ENCODE data around the gene SLC26A5. TPM values are rescaled to one million over a fixed set of nuclear protein-coding genes. Genes with fewer than 3 reads are reported as not detected.

SLC26A5 gene
- total and polyA plus RNA-seq, 12 donors = not detected

- ATAC-seq (no peak), DNase-seq (no peak)
- Histone ChIP-seq H3K4me3 (no peak overlapping the region), H3K4me1 (no peaks in the 10 kb centered on the region), H3K27me3 (peaks cover 0 to 2% (median 0%) of the 10 kb centered on the region in 7 donors), H3K27ac (no peak overlapping the region), H3K36me3 (no peaks in the 10 kb centered on the region), H3K9me3 (no peaks in the 10 kb centered on the region)
- whole genome bisulfite sequencing, 2 donors = 93 to 96% methylated on average over 5 of the region's 5 CpGs
- TF ChIP-seq CTCF (IDR thresholded peaks at IDR 0.05) = no peak
- intact Hi-C loops (cut with DNase I) = no loop called here
Observed at GRCh38 chr7:103391150-103391549, 54.9 kb downstream of the SLC26A5 start.

GRCh38 chr7:103389263-103389662 is 56.7 kb downstream of the SLC26A5 start:
- no peak for TF ChIP-seq CTCF (IDR thresholded peaks at IDR 0.05)
- intact Hi-C loops (cut with DNase I) = no loop called here
- peaks cover 0 to 7% (median 0%) of the 10 kb centered on the region in 7 donors for H3K27me3 ChIP-seq
- WGBS, 2 donors = 75 to 90% methylated on average over 3 of the region's 3 CpGs
- H3K36me3 ChIP-seq = no peaks in the 10 kb centered on the region
- H3K9me3 ChIP-seq = no peaks in the 10 kb centered on the region
- no peak overlapping the region for H3K27ac ChIP-seq
- no peak for ATAC-seq
- no peaks in the 10 kb centered on the region for H3K4me1 ChIP-seq
- H3K4me3 ChIP-seq = no peak overlapping the region
- DNase-seq = no peak

- H3K36me3 ChIP-seq = no peaks in the 10 kb centered on the region
- WGBS, 2 donors = 51 to 55% methylated on average over 4 of the region's 4 CpGs
- intact Hi-C loops (cut with DNase I) = no loop called here
- H3K27ac ChIP-seq = no peak overlapping the region
- H3K4me1 ChIP-seq = no peaks in the 10 kb centered on the region
- DNase-seq (no peak), ATAC-seq (no peak)
- TF ChIP-seq CTCF (IDR thresholded peaks at IDR 0.05) = no peak
- H3K9me3 ChIP-seq = no peaks in the 10 kb centered on the region
- H3K4me3 ChIP-seq = no peak overlapping the region
- H3K27me3 ChIP-seq = peaks cover 0 to 7% (median 0%) of the 10 kb centered on the region in 7 donors
Observed at GRCh38 chr7:103388469-103389140, 57.4 kb downstream of the SLC26A5 start.

- ATAC-seq = no peak
- 73 to 75% methylated on average over 1 of the region's 1 CpG for WGBS, 2 donors
- Histone ChIP-seq H3K27me3 (peaks cover 0 to 7% (median 0%) of the 10 kb centered on the region in 7 donors), H3K9me3 (no peaks in the 10 kb centered on the region), H3K36me3 (no peaks in the 10 kb centered on the region), H3K27ac (no peak overlapping the region), H3K4me1 (no peaks in the 10 kb centered on the region), H3K4me3 (no peak overlapping the region)
- intact Hi-C loops (cut with DNase I) = no loop called here
- no peak for DNase-seq
- no peak for TF ChIP-seq CTCF (IDR thresholded peaks at IDR 0.05)
Observed at GRCh38 chr7:103387242-103387641, 58.8 kb downstream of the SLC26A5 start.

Measured in heart right ventricle (tissue), 16 donors.